Endodermal cell (in vitro differentiated cells): Measurements from ENCODE around the gene CAMSAP3. TPM values are rescaled to one million over a fixed set of nuclear protein-coding genes. Genes with fewer than 3 reads are reported as not detected.

Experiments used
- DNase-seq: peaks from one replicate; pipeline ENCODE4 v3.0.0-alpha.2; 2017
- H3K27ac ChIP-seq: 2 replicates; pipeline ENCODE4 v1.5.1; 2013; ENCODE audit warnings: mild to moderate bottlenecking, low read depth, low read length, moderate library complexity
- H3K27me3 ChIP-seq: 2 replicates; pipeline ENCODE4 v1.6.1; 2013; ENCODE audit warnings: mild to moderate bottlenecking, low read length, moderate library complexity; ENCODE audit not compliant: insufficient read depth, control insufficient read depth, poor library complexity, severe bottlenecking
- H3K36me3 ChIP-seq: 2 replicates; pipeline ENCODE4 v1.7.0; 2013; ENCODE audit warnings: mild to moderate bottlenecking, low read length, moderate library complexity; ENCODE audit not compliant: control insufficient read depth, insufficient read depth
- H3K4me1 ChIP-seq: one replicate; pipeline ENCODE4 v1.7.0; 2013; ENCODE audit warnings: low read length; ENCODE audit not compliant: control insufficient read depth, insufficient read depth
- H3K4me3 ChIP-seq: 2 replicates; pipeline ENCODE4 v1.5.1; 2013; ENCODE audit warnings: mild to moderate bottlenecking, low read length, moderate library complexity
- H3K9ac ChIP-seq: 2 replicates; pipeline ENCODE4 v1.6.1; 2013; ENCODE audit warnings: mild to moderate bottlenecking, low read length, moderate library complexity; ENCODE audit not compliant: poor library complexity, severe bottlenecking; ENCODE audit errors: extremely low read depth
- H3K9me3 ChIP-seq: 2 replicates; pipeline ENCODE4 v1.6.1; 2013; ENCODE audit warnings: mild to moderate bottlenecking, low read length, moderate library complexity; ENCODE audit not compliant: control insufficient read depth
- H3K27ac Mint-ChIP-seq: 2 replicates; pipeline ENCODE4 v1.8.0; 2020; ENCODE audit warnings: mixed read lengths
- H3K27me3 Mint-ChIP-seq: 2 replicates; pipeline ENCODE4 v1.8.0; 2021; ENCODE audit warnings: mild to moderate bottlenecking, mixed read lengths; ENCODE audit not compliant: insufficient read depth
- H3K36me3 Mint-ChIP-seq: 2 replicates; pipeline ENCODE4 v1.8.0; 2020; ENCODE audit warnings: low read depth, mixed read lengths
- H3K4me1 Mint-ChIP-seq: 2 replicates; pipeline ENCODE4 v1.8.0; 2020; ENCODE audit warnings: mixed read lengths
- H3K4me3 Mint-ChIP-seq: 2 replicates; pipeline ENCODE4 v1.8.0; 2020; ENCODE audit warnings: mild to moderate bottlenecking, moderate library complexity, mixed read lengths
- H3K9me3 Mint-ChIP-seq: 2 replicates; pipeline ENCODE4 v1.8.0; 2020; ENCODE audit warnings: mild to moderate bottlenecking, mixed read lengths
- WGBS, 2 experiments: methylation state at CpG; one replicate each; pipeline versions ENCODE4 v1.1.5 to v1.1.7; 2013; ENCODE audit warnings: missing lambda C conversion rate in 2 of 2, mixed read lengths in 1 of 2; ENCODE audit not compliant: insufficient coverage in 1 of 2, insufficient read length in 1 of 2; 5-methylcytosine and 5-hydroxymethylcytosine counted together
- total RNA-seq, 2 donors: library from RNA; stranded (reverse); fragmentation: NEBNext Ultra II Directional in 1 of 2; extraction: Animal tissue kit (Norgen Biotek cat#: 25700) in 1 of 2; gene quantifications; 2 replicates in 1 of 2; 3 replicates in 1 of 2; pipeline ENCODE4 v1.2.1, GENCODE V29; 2021
- TF ChIP-seq, protein P1 (sequence below): fragments of 200-600 bp; sonication (generic); conservative IDR thresholded peaks from 2 replicates; pipeline ENCODE4 v1.5.0; 2021; ENCODE audit warnings: antibody characterized with exemption, mild to moderate bottlenecking

The CAMSAP3 gene
- total RNA-seq, 2 donors from 2014 or later, result 65.5 to 76.8 TPM

DNA sequence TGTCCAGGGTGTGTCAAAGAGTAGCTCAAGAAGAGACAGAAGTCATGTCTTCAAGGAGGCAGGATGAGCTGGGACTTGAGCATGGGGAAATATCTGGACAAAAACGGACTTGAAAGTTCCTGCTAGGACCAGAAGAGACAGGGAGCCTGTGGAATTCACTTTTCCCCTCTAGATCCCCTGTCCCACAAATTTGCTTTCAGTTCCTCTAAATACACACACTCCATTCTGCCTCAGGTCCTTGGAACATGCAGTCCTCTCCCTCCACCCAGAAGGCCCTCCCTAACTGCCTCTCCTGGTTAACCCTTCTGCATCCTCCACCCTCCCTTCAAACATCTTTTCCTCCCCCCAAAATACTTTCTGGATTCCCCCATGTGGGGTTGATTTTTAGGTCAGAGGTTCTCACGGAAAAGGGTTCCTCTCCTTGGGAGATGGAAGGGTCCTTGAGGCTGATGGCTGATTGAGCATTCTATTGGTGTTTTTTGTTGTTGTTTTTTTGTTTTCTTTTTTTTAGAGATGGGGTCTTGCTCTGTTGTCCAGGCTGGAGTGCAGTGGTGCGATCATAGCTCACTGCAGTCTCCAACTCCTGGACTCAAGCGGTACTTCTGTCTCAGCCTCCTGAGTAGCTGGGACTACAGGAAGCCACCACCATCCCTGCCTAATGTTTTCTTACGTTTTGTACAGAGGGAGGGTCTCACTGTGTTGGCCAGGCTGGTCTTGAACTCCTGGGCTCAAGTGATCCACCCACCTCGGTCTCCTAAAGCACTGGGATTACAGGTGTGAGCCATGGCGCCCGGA lies 66.3 kb downstream of the CAMSAP3 start:
- peaks cover 11% of the 10 kb centered on the region for H3K27me3 ChIP-seq
- H3K36me3 Mint-ChIP-seq, result no peaks in the 10 kb centered on the region

GRCh38 chr19:7662657-7663056 lies 67.0 kb downstream of the CAMSAP3 start:
- WGBS, 2 experiments, result 85 to 95% methylated on average over 9 to 14 of the region's 14 CpGs
- H3K27ac Mint-ChIP-seq, result no peak overlapping the region
- no peak for DNase-seq
- H3K36me3 Mint-ChIP-seq, result no peaks in the 10 kb centered on the region
- Histone ChIP-seq H3K9ac (no peak overlapping the region), H3K36me3 (no peaks in the 10 kb centered on the region), H3K4me1 (no peaks in the 10 kb centered on the region), H3K27ac (no peak overlapping the region), H3K27me3 (peaks cover 14% of the 10 kb centered on the region), H3K4me3 (no peak overlapping the region), H3K9me3 (no peaks in the 10 kb centered on the region)
- peaks cover 43% of the 10 kb centered on the region for H3K27me3 Mint-ChIP-seq
- no peaks in the 10 kb centered on the region for H3K4me1 Mint-ChIP-seq
- TF ChIP-seq, protein P1, sequence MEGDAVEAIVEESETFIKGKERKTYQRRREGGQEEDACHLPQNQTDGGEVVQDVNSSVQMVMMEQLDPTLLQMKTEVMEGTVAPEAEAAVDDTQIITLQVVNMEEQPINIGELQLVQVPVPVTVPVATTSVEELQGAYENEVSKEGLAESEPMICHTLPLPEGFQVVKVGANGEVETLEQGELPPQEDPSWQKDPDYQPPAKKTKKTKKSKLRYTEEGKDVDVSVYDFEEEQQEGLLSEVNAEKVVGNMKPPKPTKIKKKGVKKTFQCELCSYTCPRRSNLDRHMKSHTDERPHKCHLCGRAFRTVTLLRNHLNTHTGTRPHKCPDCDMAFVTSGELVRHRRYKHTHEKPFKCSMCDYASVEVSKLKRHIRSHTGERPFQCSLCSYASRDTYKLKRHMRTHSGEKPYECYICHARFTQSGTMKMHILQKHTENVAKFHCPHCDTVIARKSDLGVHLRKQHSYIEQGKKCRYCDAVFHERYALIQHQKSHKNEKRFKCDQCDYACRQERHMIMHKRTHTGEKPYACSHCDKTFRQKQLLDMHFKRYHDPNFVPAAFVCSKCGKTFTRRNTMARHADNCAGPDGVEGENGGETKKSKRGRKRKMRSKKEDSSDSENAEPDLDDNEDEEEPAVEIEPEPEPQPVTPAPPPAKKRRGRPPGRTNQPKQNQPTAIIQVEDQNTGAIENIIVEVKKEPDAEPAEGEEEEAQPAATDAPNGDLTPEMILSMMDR, result no peak
- no peaks in the 10 kb centered on the region for H3K9me3 Mint-ChIP-seq
- H3K4me3 Mint-ChIP-seq, result no peak overlapping the region

More for the DNA sequence above, 66.3 kb downstream of the CAMSAP3 start:
- no peak overlapping the region for H3K4me3 Mint-ChIP-seq
- no peaks in the 10 kb centered on the region for H3K4me1 Mint-ChIP-seq
- Histone ChIP-seq H3K4me1 (no peaks in the 10 kb centered on the region), H3K27ac (no peak overlapping the region), H3K4me3 (no peak overlapping the region), H3K9ac (no peak overlapping the region), H3K36me3 (no peaks in the 10 kb centered on the region), H3K9me3 (no peaks in the 10 kb centered on the region)
- no peaks in the 10 kb centered on the region for H3K9me3 Mint-ChIP-seq
- TF ChIP-seq, protein P1, result no peak
- WGBS, 2 experiments, result 76 to 80% methylated on average over 4 to 8 of the region's 8 CpGs
- H3K27me3 Mint-ChIP-seq, result peaks cover 39% of the 10 kb centered on the region
- no peak overlapping the region for H3K27ac Mint-ChIP-seq
- DNase-seq, result no peak

- H3K27ac Mint-ChIP-seq, result no peak overlapping the region
- Histone ChIP-seq H3K27me3 (peaks cover 22% of the 10 kb centered on the region), H3K27ac (no peak overlapping the region), H3K36me3 (no peaks in the 10 kb centered on the region), H3K4me3 (no peak overlapping the region), H3K4me1 (no peaks in the 10 kb centered on the region), H3K9ac (no peak overlapping the region), H3K9me3 (no peaks in the 10 kb centered on the region)
- H3K27me3 Mint-ChIP-seq, result peaks cover 45% of the 10 kb centered on the region
- TF ChIP-seq, protein P1, result no peak
- DNase-seq, result no peak
- H3K36me3 Mint-ChIP-seq, result no peaks in the 10 kb centered on the region
- H3K4me3 Mint-ChIP-seq, result no peak overlapping the region
- H3K9me3 Mint-ChIP-seq, result no peaks in the 10 kb centered on the region
- no peaks in the 10 kb centered on the region for H3K4me1 Mint-ChIP-seq
- 88 to 91% methylated on average over 3 to 7 of the region's 7 CpGs for WGBS, 2 experiments
Measured at GRCh38 chr19:7663706-7664105, 68.0 kb downstream of the CAMSAP3 start.
